IMR-90 (cell line): ENCODE data around the gene WASHC4.

Experiments
- CTCF ChIP-seq: conservative IDR thresholded peaks from 2 replicates; pipeline ENCODE4 v1.5.1; 2012; ENCODE audit warnings: mild to moderate bottlenecking, low read depth, low read length, improper control_type of control experiment
- MXI1 ChIP-seq: IDR thresholded peaks from 2 replicates; pipeline ENCODE4 v1.6.1; 2012; ENCODE audit warnings: low read depth, mild to moderate bottlenecking, low read length, moderate library complexity, borderline replicate concordance
- POLR2A ChIP-seq: IDR thresholded peaks from 2 replicates; pipeline ENCODE4 v1.6.1; 2012; ENCODE audit warnings: mild to moderate bottlenecking, low read depth, low read length
- RAD21 ChIP-seq: IDR thresholded peaks from 2 replicates; pipeline ENCODE4 v1.6.1; 2012; ENCODE audit warnings: low read length, improper control_type of control experiment
- USF2 ChIP-seq: fragments of 150-350 bp; IDR thresholded peaks from 2 replicates; pipeline ENCODE4 v1.6.1; 2017; ENCODE audit warnings: mild to moderate bottlenecking, antibody characterized with exemption, low read length, low read depth

- TF ChIP-seq CTCF = no peak
- no peak for TF ChIP-seq POLR2A
- no peak for TF ChIP-seq USF2
- no peak for TF ChIP-seq MXI1
- TF ChIP-seq RAD21 = no peak
Observed at GRCh38 chr12:105090361-105090760, 17.2 kb upstream of the WASHC4 start.
